GM21526 (cell line): ENCODE measurements around the gene PLTP.
"Not testable (repeated sequence)": the region's sequence is repeated elsewhere in the genome, so short reads cannot be mapped to it uniquely, and the experiment has no call there.

ENCODE experiments used
- ATAC-seq: cut with Tn5 transposase; IDR thresholded peaks from one replicate; pipeline ENCODE4 v1.9.1; 2021; ENCODE audit warnings: moderate library complexity; ENCODE audit not compliant: unreplicated experiment, low FRiP score

PLTP gene

GRCh38 chr20:45944965-45945677, 33.2 kb upstream of the PLTP start:
- ATAC-seq, result no peak

DNA sequence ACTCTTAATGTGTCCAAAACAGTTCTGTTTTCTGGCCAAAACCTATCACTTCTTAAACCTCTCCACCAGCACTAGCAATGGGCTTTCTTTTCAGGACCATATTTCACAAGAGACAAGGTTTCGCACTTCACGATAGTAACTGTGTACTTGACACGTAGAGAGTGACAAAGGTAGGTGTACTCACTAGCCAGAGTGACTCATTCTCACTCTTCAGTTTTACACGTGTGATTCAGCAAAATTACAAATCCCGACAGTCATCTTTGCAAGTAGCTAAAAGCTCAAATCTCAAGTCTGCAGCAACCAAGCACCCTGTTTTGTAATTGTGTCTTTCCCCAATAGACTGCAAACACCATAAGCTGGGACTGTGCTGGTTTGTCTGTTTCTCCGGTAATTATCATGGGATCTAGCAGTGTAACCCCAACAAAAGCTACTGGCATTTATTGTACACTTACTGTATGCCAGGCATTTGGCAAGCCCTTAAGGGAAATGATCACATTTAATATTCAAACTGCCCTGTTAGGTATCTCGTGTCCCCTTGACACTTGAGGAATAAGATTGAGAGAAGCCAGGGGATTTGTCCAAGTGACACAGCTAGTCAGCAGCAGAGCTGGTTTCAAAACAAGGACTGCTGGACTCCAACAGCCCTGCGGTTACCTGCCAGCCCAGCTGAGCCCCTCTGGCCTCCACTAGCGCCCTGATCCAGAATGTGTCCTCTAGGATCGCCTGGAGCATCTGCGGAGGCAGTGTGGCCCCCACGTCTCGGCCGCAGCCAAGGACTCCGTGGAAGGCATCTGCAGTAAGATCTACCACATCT, 32.4 kb upstream of the PLTP start:
- no peak for ATAC-seq

- ATAC-seq, result no peak
Observed at GRCh38 chr20:45943613-45944012, 31.7 kb upstream of the PLTP start.

DNA sequence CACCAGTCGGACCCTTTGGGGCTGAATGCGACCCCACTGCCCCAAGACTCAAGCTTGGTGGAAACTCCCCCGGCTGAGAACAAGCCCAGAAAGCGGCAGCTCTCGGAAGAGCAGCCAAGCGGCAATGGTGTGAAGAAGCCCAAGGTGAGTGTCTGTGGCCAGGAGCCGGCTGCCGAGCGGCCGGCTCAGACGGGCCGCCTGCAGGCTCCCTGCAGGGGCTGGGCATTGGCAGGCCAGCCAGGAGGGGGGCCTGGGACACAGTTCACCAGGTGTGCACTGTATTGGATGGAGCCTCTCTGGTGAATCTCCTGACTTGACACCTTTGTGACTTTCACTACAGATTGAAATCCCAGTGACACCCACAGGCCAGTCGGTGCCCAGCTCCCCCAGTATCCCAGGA, 28.5 kb upstream of the PLTP start:
- no peak for ATAC-seq

DNA sequence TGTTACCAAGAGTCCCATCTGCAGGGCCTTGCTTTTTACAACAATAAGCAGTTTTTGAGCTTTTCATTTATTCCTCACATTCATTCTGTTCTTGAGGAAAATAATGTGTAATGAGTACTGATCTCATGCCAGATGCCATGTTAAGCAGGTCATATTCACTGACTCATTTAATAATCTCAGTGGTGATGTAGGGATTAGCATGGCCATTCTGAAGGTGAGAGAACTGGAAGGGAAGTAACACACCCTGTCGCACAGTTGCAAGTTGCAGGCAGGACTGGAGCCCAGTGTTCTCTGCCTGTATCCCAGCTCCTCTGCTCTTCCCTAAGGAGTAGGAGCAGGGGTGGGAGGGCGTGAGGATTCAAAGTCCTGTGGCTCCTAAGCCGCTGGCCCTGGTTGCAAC, 28.1 kb upstream of the PLTP start:
- no peak for ATAC-seq

- no peak for ATAC-seq
Observed at GRCh38 chr20:45938727-45939438, 26.9 kb upstream of the PLTP start.

DNA sequence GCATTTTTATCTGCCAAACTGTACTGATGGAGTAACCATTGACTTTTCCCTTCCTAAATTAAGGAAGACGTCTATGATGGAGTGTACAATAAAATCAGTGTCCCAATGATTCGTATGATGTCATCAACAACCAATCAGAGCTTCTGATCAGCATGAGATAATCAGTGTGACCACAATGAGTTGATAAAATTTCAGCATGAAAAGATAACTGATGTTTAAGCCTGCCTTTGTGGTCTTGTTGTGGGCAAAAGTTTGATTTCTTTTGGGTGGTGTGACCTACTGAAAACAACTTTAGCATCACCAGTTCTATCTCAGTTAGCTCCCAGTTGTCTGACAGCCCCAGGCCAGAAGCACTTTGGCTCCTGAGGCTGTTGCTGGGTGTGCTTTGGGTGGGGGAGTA, 25.8 kb upstream of the PLTP start:
- ATAC-seq, result no peak

GRCh38 chr20:45935416-45936046, 23.6 kb upstream of the PLTP start:
- peak; percentile 13 for ATAC-seq

GRCh38 chr20:45934586-45935415, 22.8 kb upstream of the PLTP start, which contains the start of gene PCIF1:
PCIF1 (plus strand) TSS chr20:45934683; CDS start chr20:45939000, 4,317 bp downstream.
- peak; percentile 60 for ATAC-seq

- ATAC-seq, result peak; percentile 14
Observed at GRCh38 chr20:45934046-45934585, 22.2 kb upstream of the PLTP start.

GRCh38 chr20:45933266-45934045, 21.5 kb upstream of the PLTP start:
- no peak for ATAC-seq

DNA sequence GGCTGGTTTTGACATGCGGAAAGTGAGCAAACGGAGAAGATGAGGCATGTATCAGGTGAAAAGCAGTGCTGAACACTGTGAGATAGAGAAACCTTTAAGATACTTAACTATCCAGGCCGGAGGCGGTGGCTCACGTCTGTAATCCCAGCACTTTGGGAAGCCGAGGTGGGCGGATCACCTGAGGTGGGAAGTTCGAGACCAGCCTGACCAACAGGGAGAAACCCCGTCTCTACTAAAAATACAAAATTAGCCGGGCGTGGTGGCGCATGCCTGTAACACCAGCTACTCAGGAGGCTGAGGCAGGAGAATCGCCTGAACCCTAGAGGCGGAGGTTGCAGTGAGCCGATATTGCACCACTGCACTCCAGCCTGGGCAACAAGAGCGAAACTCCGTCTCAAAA, 19.7 kb upstream of the PLTP start:
- not testable (repeated sequence) for ATAC-seq

DNA sequence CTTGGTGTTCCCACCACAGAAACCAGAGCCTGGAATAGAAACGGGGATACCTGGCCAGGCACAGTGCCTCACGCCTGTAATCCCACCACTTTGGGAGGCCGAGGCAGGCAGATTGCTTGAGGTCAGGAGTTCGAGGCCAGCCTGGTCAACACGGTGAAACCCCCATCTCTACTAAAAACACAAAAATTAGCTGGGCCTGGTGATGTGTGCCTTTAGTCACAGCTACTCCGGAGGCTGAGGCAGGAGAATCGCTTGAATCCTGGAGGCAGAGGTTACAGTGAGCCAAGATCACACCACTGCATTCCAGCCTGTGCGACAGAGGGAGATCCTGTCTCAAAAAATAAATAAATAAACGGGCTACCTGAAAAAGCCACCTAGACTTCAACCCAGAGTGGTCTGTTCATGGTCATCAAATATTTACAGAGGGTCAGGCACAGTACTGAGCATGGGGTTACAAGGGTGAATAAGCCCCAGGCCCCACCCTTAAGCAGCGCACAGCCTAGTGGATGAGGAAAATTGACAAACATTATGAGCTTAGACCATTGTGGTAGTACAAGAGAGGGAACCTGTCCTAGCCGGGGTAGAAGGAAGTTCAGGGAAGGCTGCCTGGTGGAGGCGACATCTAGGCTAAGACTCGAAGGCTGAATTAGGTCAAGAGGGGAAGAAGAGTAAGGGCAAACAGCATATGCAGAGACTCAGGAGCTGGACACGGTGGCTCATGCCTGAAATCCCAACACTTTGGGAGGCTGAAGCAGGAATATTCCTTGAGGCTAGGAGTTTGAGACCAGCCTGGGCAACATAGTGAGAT, 15.3 kb upstream of the PLTP start:
- ATAC-seq, result no peak

GRCh38 chr20:45926731-45927070, 14.7 kb upstream of the PLTP start:
- no peak for ATAC-seq

- no peak for ATAC-seq
Observed at GRCh38 chr20:45925821-45926506, 14.0 kb upstream of the PLTP start.

GRCh38 chr20:45924391-45925261, 12.7 kb upstream of the PLTP start:
- ATAC-seq, result no peak
